ENCODE measurements around the gene DNMBP. TPM values are rescaled to one million over a fixed set of nuclear protein-coding genes. Genes with fewer than 3 reads are reported as not detected.

The DNMBP gene
- 19.2 and 25.0 TPM in 2 replicates for total RNA-seq

GRCh38 chr10:100009793-100010676 is at the start of gene DNMBP:
TSS of gene DNMBP (minus strand) at chr10:100009947. CDS start at chr10:99972124, 37,823 bp downstream.

Other genes starting within 250 kb of the DNMBP start
- 0.47 and 0.60 TPM in 2 replicates for gene ABCC2, start 227.3 kb downstream of the DNMBP start, total RNA-seq
- gene CPN1, start 71.9 kb upstream of the DNMBP start, total RNA-seq: not detected in 2 replicates
- gene ERLIN1, start 176.1 kb upstream of the DNMBP start, total RNA-seq: 32.5 and 32.8 TPM in 2 replicates
- gene CHUK, start 219.6 kb upstream of the DNMBP start, total RNA-seq: 14.7 and 18.1 TPM in 2 replicates

Measured in bronchial smooth muscle cell (primary cell).